ENCODE data around the gene TMEM179B.

DNA sequence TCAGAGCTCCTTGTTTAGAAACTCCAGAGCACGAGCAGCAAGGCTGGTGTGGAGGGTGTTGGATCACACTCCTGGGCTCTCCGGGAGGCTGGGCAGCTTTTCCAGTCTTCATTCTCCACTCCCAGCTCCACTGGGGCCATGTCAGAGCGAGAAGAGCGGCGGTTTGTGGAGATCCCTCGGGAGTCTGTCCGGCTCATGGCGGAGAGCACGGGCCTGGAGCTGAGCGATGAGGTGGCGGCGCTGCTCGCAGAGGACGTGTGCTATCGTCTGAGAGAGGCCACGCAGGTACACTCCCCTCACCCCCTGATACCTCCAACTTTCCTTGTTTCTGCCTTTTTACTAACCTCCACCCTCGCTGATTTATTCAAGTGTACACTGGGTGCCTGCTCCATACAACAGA is 11.6 kb upstream of the TMEM179B start:
- TF ChIP-seq, protein P1, sequence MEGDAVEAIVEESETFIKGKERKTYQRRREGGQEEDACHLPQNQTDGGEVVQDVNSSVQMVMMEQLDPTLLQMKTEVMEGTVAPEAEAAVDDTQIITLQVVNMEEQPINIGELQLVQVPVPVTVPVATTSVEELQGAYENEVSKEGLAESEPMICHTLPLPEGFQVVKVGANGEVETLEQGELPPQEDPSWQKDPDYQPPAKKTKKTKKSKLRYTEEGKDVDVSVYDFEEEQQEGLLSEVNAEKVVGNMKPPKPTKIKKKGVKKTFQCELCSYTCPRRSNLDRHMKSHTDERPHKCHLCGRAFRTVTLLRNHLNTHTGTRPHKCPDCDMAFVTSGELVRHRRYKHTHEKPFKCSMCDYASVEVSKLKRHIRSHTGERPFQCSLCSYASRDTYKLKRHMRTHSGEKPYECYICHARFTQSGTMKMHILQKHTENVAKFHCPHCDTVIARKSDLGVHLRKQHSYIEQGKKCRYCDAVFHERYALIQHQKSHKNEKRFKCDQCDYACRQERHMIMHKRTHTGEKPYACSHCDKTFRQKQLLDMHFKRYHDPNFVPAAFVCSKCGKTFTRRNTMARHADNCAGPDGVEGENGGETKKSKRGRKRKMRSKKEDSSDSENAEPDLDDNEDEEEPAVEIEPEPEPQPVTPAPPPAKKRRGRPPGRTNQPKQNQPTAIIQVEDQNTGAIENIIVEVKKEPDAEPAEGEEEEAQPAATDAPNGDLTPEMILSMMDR (IDR thresholded peaks at IDR 0.05; ENCODE audit: borderline replicate concordance, extremely low read depth, low read length, poor library complexity, severe bottlenecking) = no peak
- TF ChIP-seq EZH2 (IDR thresholded peaks at IDR 0.05; ENCODE audit: borderline replicate concordance, low read depth, low read length, severe bottlenecking) = no peak
